ENCODE data around the gene CPTP.

CPTP gene

DNA sequence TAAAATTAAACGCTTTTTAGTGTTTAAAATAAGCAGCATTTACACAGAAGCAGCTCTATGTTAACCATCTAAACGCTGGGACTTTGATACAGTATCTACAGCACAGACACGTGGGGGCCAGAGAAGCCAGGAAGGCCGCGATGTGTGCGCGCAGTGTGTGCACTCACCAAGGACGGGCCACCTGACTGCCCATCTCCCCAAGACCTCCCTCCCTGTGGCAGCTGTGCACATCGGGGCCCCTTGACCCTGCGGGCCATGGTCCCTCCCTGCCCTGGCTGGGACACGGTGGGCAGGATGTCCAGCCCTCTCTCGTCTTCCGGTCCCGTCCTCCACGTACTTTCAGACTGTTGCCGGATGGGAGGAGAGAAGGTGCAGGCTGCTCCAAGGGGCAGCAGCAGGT lies 10.7 kb downstream of the CPTP start:
- no peak for TF ChIP-seq TCF12 (IDR thresholded peaks at IDR 0.05; ENCODE audit: low read depth)
- TF ChIP-seq CEBPB (IDR thresholded peaks at IDR 0.05): no peak
- no peak for TF ChIP-seq TAF1 (IDR thresholded peaks at IDR 0.05; ENCODE audit: low read depth)
- TF ChIP-seq NFIC (IDR thresholded peaks at IDR 0.05): no peak
- TF ChIP-seq, protein P1, sequence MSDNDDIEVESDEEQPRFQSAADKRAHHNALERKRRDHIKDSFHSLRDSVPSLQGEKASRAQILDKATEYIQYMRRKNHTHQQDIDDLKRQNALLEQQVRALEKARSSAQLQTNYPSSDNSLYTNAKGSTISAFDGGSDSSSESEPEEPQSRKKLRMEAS (IDR thresholded peaks at IDR 0.05): no peak
- no peak for TF ChIP-seq CREB1 (IDR thresholded peaks at IDR 0.05; ENCODE audit: low read depth)
- TF ChIP-seq YY1 (IDR thresholded peaks at IDR 0.05; ENCODE audit: low read depth): no peak
- TF ChIP-seq EGR1 (IDR thresholded peaks at IDR 0.05): no peak
- TF ChIP-seq ZBTB7A (IDR thresholded peaks at IDR 0.05; ENCODE audit: low read depth): no peak
- TF ChIP-seq, protein P2, sequence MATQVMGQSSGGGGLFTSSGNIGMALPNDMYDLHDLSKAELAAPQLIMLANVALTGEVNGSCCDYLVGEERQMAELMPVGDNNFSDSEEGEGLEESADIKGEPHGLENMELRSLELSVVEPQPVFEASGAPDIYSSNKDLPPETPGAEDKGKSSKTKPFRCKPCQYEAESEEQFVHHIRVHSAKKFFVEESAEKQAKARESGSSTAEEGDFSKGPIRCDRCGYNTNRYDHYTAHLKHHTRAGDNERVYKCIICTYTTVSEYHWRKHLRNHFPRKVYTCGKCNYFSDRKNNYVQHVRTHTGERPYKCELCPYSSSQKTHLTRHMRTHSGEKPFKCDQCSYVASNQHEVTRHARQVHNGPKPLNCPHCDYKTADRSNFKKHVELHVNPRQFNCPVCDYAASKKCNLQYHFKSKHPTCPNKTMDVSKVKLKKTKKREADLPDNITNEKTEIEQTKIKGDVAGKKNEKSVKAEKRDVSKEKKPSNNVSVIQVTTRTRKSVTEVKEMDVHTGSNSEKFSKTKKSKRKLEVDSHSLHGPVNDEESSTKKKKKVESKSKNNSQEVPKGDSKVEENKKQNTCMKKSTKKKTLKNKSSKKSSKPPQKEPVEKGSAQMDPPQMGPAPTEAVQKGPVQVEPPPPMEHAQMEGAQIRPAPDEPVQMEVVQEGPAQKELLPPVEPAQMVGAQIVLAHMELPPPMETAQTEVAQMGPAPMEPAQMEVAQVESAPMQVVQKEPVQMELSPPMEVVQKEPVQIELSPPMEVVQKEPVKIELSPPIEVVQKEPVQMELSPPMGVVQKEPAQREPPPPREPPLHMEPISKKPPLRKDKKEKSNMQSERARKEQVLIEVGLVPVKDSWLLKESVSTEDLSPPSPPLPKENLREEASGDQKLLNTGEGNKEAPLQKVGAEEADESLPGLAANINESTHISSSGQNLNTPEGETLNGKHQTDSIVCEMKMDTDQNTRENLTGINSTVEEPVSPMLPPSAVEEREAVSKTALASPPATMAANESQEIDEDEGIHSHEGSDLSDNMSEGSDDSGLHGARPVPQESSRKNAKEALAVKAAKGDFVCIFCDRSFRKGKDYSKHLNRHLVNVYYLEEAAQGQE (IDR thresholded peaks at IDR 0.05; ENCODE audit: low read depth): no peak
- no peak for TF ChIP-seq EP300 (IDR thresholded peaks at IDR 0.05; ENCODE audit: borderline replicate concordance)
- no peak for TF ChIP-seq FOXM1 (IDR thresholded peaks at IDR 0.05; ENCODE audit: borderline replicate concordance, low read depth)

DNA sequence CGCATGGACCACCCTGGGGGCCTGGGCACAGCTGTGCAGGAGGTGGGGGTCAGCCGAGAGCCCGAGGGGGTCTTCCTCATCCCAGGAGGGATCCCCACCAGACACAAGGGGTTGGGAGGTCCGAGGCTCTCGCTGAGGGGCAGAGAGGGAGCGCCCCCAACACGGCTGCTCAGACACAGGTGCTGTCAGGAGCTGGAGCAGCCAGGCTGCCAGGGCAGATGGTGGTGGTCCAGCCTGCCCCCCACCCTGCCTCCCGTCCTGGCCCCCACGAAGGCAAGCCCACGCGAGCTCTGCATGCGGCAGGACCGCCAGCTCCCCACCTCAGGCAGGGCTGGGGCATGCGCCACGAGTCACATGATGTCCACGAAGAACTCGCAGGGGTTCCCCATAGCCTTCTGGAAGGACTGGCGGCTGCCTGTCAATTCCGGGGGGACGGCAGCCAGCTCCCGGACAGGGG lies 11.2 kb downstream of the CPTP start:
- TF ChIP-seq, protein P2 (IDR thresholded peaks at IDR 0.05; ENCODE audit: low read depth): no peak
- TF ChIP-seq, protein P1 (IDR thresholded peaks at IDR 0.05): no peak

DNA sequence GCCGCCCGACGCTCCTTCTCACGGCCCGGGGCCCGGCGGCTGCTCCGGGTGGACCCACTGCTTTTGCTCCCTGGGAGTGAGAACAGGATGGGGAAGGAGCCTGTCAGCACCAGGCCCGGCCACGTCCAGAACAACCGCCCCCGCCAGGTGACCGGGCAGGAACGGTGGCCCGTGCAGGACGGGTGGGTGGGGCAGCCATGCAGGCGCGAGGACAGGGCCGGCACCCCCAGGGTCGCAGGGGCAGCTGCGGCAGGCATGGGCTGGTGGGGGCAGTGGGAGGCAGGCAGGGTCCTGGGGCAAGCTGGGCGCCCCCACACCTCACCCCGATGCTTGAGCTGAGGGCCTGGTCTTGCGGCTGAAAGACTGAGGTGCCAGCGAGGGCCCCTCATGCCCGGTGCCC lies 11.8 kb downstream of the CPTP start:
- TF ChIP-seq EGR1 (IDR thresholded peaks at IDR 0.05) (no peak), FOXM1 (IDR thresholded peaks at IDR 0.05; ENCODE audit: borderline replicate concordance, low read depth) (no peak), TEAD4 (IDR thresholded peaks at IDR 0.05) (no peak), EP300 (IDR thresholded peaks at IDR 0.05; ENCODE audit: borderline replicate concordance) (no peak), NFIC (IDR thresholded peaks at IDR 0.05) (no peak), YY1 (IDR thresholded peaks at IDR 0.05; ENCODE audit: low read depth) (no peak), CREB1 (IDR thresholded peaks at IDR 0.05; ENCODE audit: low read depth) (no peak), RAD21 (IDR thresholded peaks at IDR 0.05; ENCODE audit: low read depth) (no peak), ZBTB7A (IDR thresholded peaks at IDR 0.05; ENCODE audit: low read depth) (no peak), CEBPB (IDR thresholded peaks at IDR 0.05) (no peak), TCF12 (IDR thresholded peaks at IDR 0.05; ENCODE audit: low read depth) (no peak), TAF1 (IDR thresholded peaks at IDR 0.05; ENCODE audit: low read depth) (no peak)
- TF ChIP-seq, protein P2 (IDR thresholded peaks at IDR 0.05; ENCODE audit: low read depth): no peak
- TF ChIP-seq, protein P1 (IDR thresholded peaks at IDR 0.05): no peak
- TF ChIP-seq, protein P3, sequence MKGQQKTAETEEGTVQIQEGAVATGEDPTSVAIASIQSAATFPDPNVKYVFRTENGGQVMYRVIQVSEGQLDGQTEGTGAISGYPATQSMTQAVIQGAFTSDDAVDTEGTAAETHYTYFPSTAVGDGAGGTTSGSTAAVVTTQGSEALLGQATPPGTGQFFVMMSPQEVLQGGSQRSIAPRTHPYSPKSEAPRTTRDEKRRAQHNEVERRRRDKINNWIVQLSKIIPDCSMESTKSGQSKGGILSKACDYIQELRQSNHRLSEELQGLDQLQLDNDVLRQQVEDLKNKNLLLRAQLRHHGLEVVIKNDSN (IDR thresholded peaks at IDR 0.05): no peak

DNA sequence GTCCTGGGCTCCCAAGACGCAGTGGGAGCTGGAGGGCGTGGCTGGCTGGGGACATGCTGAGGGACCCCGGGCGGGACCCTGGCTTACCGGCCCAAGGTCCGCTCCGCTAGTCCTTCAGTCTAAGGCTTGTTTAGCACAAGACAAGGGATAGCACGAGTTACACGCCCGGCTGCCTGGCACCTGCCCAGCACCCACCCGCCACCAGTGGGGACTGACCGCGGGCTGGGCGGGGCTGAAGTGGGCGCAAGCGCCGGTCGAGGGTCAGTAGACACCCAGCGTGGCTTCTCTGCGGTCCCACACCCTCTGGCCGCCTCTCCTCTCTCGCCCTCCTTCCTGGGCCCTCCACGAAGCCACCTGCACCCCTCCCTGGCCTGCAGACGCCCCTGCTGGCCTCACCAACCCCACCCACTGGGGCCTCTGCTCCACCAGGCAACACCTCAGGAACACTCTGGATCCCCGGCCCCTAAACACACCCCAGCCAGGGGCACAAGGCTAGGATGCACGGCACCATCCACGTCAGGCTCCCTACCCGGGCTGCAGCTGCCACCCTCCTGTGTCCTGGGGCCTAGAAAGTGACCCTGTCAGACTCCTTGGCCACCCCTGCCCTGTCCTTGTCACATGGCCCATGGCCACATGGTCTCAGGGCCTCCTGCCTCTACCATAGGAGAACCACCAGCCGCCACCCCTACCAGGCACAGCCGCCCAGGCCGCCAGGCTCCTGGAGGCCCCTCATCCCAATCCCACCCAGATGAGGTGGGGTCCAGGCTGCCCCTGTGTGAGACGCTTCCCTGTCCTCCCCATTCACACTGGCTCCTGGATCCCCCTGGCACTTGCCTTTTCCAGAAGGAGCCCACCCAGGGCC lies 12.6 kb downstream of the CPTP start:
- no peak for TF ChIP-seq EGR1 (IDR thresholded peaks at IDR 0.05)
- no peak for TF ChIP-seq CREB1 (IDR thresholded peaks at IDR 0.05; ENCODE audit: low read depth)
- TF ChIP-seq TAF1 (IDR thresholded peaks at IDR 0.05; ENCODE audit: low read depth): no peak
- no peak for TF ChIP-seq EP300 (IDR thresholded peaks at IDR 0.05; ENCODE audit: borderline replicate concordance)
- TF ChIP-seq, protein P2 (IDR thresholded peaks at IDR 0.05; ENCODE audit: low read depth): no peak
- TF ChIP-seq YY1 (IDR thresholded peaks at IDR 0.05; ENCODE audit: low read depth): no peak
- TF ChIP-seq TCF12 (IDR thresholded peaks at IDR 0.05; ENCODE audit: low read depth): no peak
- no peak for TF ChIP-seq CEBPB (IDR thresholded peaks at IDR 0.05)
- TF ChIP-seq RAD21 (IDR thresholded peaks at IDR 0.05; ENCODE audit: low read depth): no peak
- no peak for TF ChIP-seq TEAD4 (IDR thresholded peaks at IDR 0.05)
- TF ChIP-seq NFIC (IDR thresholded peaks at IDR 0.05): no peak
- TF ChIP-seq FOXM1 (IDR thresholded peaks at IDR 0.05; ENCODE audit: borderline replicate concordance, low read depth): no peak
- no peak for TF ChIP-seq ZBTB7A (IDR thresholded peaks at IDR 0.05; ENCODE audit: low read depth)
- TF ChIP-seq, protein P1 (IDR thresholded peaks at IDR 0.05): no peak
- TF ChIP-seq, protein P3 (IDR thresholded peaks at IDR 0.05): no peak

All from Ishikawa (cell line).